Liver (tissue), 3 donors: ENCODE results near the gene DDN.

Experiments
- ATF3 ChIP-seq: IDR thresholded peaks from 2 replicates; pipeline ENCODE4 v1.6.1; 2016; ENCODE audit warnings: antibody characterized with exemption
- EGR1 ChIP-seq, 2 donors: IDR thresholded peaks; 2 replicates each; pipeline ENCODE4 v1.6.1; 2016 to 2018; ENCODE audit warnings: antibody characterized with exemption in 2 of 2, low read depth in 2 of 2
- FOXA2 ChIP-seq: IDR thresholded peaks from 2 replicates; pipeline ENCODE4 v1.6.1; 2016; ENCODE audit warnings: antibody characterized with exemption
- HNF4G ChIP-seq: IDR thresholded peaks from 2 replicates; pipeline ENCODE4 v1.6.1; 2016; ENCODE audit warnings: antibody characterized with exemption
- RAD21 ChIP-seq, 2 donors: IDR thresholded peaks; 2 replicates each; pipeline ENCODE4 v1.6.1; 2016; ENCODE audit warnings: antibody characterized with exemption in 2 of 2, mild to moderate bottlenecking in 2 of 2
- SP1 ChIP-seq: IDR thresholded peaks from 2 replicates; pipeline ENCODE4 v1.6.1; 2018; ENCODE audit warnings: antibody characterized with exemption, mild to moderate bottlenecking
- TAF1 ChIP-seq: conservative IDR thresholded peaks from 2 replicates; pipeline ENCODE4 v1.6.1; 2016; ENCODE audit warnings: antibody characterized with exemption, mild to moderate bottlenecking
- YY1 ChIP-seq: IDR thresholded peaks from 2 replicates; pipeline ENCODE4 v1.6.1; 2016; ENCODE audit warnings: antibody characterized with exemption, mild to moderate bottlenecking
- TF ChIP-seq, protein P1 (sequence below): fragments of 150-350 bp; IDR thresholded peaks from 2 replicates; pipeline ENCODE4 v1.5.1; 2017; ENCODE audit warnings: improper control_type of control experiment, low read depth, low read length; ENCODE audit not compliant: missing input control
- TF ChIP-seq, protein P2 (sequence below): IDR thresholded peaks from 2 replicates; pipeline ENCODE4 v1.6.1; 2016; ENCODE audit warnings: antibody characterized with exemption, mild to moderate bottlenecking
- TF ChIP-seq, protein P3 (sequence below): IDR thresholded peaks from 2 replicates; pipeline ENCODE4 v1.6.1; 2016; ENCODE audit warnings: antibody characterized with exemption
- donor health status: healthy.
- donor health status: healthy.

DNA sequence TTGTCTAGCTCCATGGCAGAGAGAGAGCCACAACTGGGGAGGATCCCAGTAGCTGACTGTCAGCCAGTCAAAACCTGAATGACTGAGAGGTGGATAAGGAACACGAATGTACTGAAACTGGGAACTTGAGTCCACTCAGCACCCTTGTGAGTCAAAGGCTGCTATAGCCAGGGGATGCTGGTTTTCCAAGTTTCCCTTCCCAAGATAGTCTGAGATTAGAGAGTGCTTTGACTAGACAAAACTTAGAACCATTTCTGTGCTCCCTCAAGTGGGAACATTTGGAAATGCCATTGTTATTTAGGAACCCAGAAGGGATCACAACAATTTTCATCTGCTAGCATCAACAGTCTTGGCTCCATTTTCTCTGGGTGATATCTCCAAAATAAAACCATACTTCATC, 15.4 kb upstream of the DDN start:
- TF ChIP-seq, protein P1, sequence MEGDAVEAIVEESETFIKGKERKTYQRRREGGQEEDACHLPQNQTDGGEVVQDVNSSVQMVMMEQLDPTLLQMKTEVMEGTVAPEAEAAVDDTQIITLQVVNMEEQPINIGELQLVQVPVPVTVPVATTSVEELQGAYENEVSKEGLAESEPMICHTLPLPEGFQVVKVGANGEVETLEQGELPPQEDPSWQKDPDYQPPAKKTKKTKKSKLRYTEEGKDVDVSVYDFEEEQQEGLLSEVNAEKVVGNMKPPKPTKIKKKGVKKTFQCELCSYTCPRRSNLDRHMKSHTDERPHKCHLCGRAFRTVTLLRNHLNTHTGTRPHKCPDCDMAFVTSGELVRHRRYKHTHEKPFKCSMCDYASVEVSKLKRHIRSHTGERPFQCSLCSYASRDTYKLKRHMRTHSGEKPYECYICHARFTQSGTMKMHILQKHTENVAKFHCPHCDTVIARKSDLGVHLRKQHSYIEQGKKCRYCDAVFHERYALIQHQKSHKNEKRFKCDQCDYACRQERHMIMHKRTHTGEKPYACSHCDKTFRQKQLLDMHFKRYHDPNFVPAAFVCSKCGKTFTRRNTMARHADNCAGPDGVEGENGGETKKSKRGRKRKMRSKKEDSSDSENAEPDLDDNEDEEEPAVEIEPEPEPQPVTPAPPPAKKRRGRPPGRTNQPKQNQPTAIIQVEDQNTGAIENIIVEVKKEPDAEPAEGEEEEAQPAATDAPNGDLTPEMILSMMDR, result no peak
- TF ChIP-seq YY1, result no peak
- TF ChIP-seq SP1, result no peak
- TF ChIP-seq ATF3, result no peak
- TF ChIP-seq RAD21 (IDR thresholded peaks at IDR 0.05), result peak in 1 of 2 donors; percentile 11
- TF ChIP-seq, protein P2, sequence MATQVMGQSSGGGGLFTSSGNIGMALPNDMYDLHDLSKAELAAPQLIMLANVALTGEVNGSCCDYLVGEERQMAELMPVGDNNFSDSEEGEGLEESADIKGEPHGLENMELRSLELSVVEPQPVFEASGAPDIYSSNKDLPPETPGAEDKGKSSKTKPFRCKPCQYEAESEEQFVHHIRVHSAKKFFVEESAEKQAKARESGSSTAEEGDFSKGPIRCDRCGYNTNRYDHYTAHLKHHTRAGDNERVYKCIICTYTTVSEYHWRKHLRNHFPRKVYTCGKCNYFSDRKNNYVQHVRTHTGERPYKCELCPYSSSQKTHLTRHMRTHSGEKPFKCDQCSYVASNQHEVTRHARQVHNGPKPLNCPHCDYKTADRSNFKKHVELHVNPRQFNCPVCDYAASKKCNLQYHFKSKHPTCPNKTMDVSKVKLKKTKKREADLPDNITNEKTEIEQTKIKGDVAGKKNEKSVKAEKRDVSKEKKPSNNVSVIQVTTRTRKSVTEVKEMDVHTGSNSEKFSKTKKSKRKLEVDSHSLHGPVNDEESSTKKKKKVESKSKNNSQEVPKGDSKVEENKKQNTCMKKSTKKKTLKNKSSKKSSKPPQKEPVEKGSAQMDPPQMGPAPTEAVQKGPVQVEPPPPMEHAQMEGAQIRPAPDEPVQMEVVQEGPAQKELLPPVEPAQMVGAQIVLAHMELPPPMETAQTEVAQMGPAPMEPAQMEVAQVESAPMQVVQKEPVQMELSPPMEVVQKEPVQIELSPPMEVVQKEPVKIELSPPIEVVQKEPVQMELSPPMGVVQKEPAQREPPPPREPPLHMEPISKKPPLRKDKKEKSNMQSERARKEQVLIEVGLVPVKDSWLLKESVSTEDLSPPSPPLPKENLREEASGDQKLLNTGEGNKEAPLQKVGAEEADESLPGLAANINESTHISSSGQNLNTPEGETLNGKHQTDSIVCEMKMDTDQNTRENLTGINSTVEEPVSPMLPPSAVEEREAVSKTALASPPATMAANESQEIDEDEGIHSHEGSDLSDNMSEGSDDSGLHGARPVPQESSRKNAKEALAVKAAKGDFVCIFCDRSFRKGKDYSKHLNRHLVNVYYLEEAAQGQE, result no peak
- TF ChIP-seq HNF4G, result no peak
- no peak for TF ChIP-seq TAF1
- no peak for TF ChIP-seq FOXA2
- TF ChIP-seq, protein P3, sequence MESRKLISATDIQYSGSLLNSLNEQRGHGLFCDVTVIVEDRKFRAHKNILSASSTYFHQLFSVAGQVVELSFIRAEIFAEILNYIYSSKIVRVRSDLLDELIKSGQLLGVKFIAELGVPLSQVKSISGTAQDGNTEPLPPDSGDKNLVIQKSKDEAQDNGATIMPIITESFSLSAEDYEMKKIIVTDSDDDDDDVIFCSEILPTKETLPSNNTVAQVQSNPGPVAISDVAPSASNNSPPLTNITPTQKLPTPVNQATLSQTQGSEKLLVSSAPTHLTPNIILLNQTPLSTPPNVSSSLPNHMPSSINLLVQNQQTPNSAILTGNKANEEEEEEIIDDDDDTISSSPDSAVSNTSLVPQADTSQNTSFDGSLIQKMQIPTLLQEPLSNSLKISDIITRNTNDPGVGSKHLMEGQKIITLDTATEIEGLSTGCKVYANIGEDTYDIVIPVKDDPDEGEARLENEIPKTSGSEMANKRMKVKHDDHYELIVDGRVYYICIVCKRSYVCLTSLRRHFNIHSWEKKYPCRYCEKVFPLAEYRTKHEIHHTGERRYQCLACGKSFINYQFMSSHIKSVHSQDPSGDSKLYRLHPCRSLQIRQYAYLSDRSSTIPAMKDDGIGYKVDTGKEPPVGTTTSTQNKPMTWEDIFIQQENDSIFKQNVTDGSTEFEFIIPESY, result no peak
- TF ChIP-seq EGR1 (IDR thresholded peaks at IDR 0.05; ENCODE audit: low read depth in 2 of 2), result no peak
